Measurements from ENCODE around the gene ADAM17. TPM values are rescaled to one million over a fixed set of nuclear protein-coding genes. Genes with fewer than 3 reads are reported as not detected.

ADAM17 gene
- total and polyA plus RNA-seq, 2 of the 8 experiments (the other 6 are each of a cell fraction or from before 2014, with no cell fraction given): 6.5 to 23.5 TPM

DNA sequence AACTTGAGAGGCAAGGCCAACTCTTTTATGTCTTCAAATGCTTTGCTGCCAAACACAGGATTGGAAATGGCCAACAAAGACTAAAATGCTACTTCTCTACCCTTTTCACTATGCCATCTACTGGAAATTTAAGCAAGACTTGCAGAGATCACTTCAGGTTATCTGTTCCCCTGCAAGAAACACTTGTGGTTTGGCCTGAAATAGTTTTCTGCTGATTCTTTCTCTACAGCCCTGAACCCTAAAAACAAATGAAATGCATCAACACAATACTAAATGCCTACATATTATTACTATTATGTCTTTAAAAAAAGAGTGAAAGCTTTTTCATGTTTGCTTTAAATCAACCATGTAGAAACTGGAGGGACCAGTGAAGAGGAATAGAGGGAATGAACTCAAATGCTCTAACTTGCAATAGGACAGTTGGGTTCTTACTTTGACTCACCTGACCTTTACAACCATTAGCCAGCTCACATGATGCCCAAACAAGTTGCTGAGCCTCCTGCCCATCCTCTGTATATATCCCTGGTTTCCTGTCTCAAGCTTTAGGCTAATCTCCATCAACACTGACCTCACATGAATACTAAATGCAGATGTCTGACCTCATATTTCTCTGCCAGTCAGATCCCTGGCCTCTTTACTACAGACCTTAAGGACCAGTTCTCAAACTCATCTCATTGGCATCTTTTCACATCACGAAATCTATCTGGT is 17.5 kb upstream of the ADAM17 start:
- Histone ChIP-seq H4K5ac (ENCODE audit: insufficient read length, low read depth, low read length) (no peak overlapping the region), H3K18ac (ENCODE audit: extremely low read depth, low read length) (no peak overlapping the region), H2BK12ac (ENCODE audit: low read depth, low read length) (no peak overlapping the region), H3K14ac (ENCODE audit: insufficient read length) (no peak overlapping the region), H3K79me2 (ENCODE audit: control insufficient read depth in 1 of 2, insufficient read depth in 2 of 2, low read length in 2 of 2) (no peaks in the 10 kb centered on the region), H3K9ac (replicated peaks in 1 of 4; ENCODE audit: extremely low read depth in 1 of 4, low read depth in 3 of 4, low read length in 3 of 4) (no peak overlapping the region), H4K8ac (ENCODE audit: extremely low read depth, insufficient read depth, low read length) (no peak overlapping the region), H2BK5ac (ENCODE audit: low read depth, low read length) (no peak overlapping the region), H3K4me1 (replicated peaks in 1 of 4; ENCODE audit: control insufficient read depth in 3 of 4, insufficient read depth in 4 of 4, low read length in 3 of 4) (no peaks in the 10 kb centered on the region), H3K27me3 (replicated peaks in 1 of 4; ENCODE audit: control insufficient read depth in 3 of 4, extremely low read depth in 1 of 4, insufficient read depth in 3 of 4, low read length in 3 of 4) (no peaks in the 10 kb centered on the region), H2BK120ac (replicated peaks; ENCODE audit: low read depth, low read length) (no peak overlapping the region), H3K56ac (replicated peaks; ENCODE audit: insufficient read length, low read depth, low read length) (no peak overlapping the region), H3K9me3 (ENCODE audit: insufficient read depth in 2 of 2, low read depth in 1 of 2, low read length in 1 of 2) (no peaks in the 10 kb centered on the region), H3K23ac (ENCODE audit: insufficient read length) (no peak overlapping the region), H3K36me3 (ENCODE audit: control insufficient read depth in 2 of 4, insufficient read depth in 4 of 4, low read length in 3 of 4) (no peaks in the 10 kb centered on the region), H3K4me3 (ENCODE audit: extremely low read depth in 1 of 4, insufficient read depth in 2 of 4, low read depth in 3 of 4, low read length in 4 of 4) (no peak overlapping the region), H2BK20ac (ENCODE audit: low read length) (no peak overlapping the region), H3K4me2 (ENCODE audit: insufficient read depth in 1 of 2, low read depth in 2 of 2, low read length in 2 of 2) (no peak overlapping the region), H4K91ac (replicated peaks; ENCODE audit: insufficient read length, low read length) (no peak overlapping the region), H3K79me1 (ENCODE audit: low read depth, low read length) (no peaks in the 10 kb centered on the region), H3K27ac (ENCODE audit: low read depth, low read length) (no peak overlapping the region), H2AFZ (ENCODE audit: low read length) (no peak overlapping the region), H4K20me1 (replicated peaks in 1 of 2; ENCODE audit: control insufficient read depth in 1 of 2, insufficient read depth in 2 of 2, low read length in 2 of 2) (peaks cover 0 to 2% of the 10 kb centered on the region in 2 experiments), H2BK15ac (ENCODE audit: low read length) (no peak overlapping the region), H3K23me2 (ENCODE audit: low read depth, low read length) (no peaks in the 10 kb centered on the region), H2AK5ac (ENCODE audit: low read depth, low read length) (no peak overlapping the region), H3K4ac (replicated peaks; ENCODE audit: insufficient read length, low read depth, low read length) (no peak overlapping the region)
- ChIA-PET CTCF (ENCODE audit: partially characterized antibody) (interaction anchor here (0.9 to 1.0 kb wide), 2 partner anchors 38 to 214 kb away, joined by 3 read pairs; no protein-coding TSS in a partner anchor), POLR2A (ENCODE audit: partially characterized antibody) (no interaction called here)
- FAIRE-seq: no peak
- 69% methylated on average over 1 of the region's 1 CpG; no CpG with 5 or more reads in 1 of the 2 experiments for WGBS, 2 experiments (ENCODE audit: extremely low coverage in 1 of 2, insufficient coverage in 1 of 2, insufficient read length in 1 of 2, insufficient replicate concordance in 2 of 2, low coverage in 1 of 2, low lambda C conversion rate in 2 of 2, missing lambda C conversion rate in 1 of 2)
- no peak for DNase-seq (ENCODE audit: low read depth in 1 of 2, low spot score in 2 of 2)
- no peak for TF ChIP-seq SIN3A (conservative IDR thresholded peaks at IDR 0.05 in 1 of 2, IDR thresholded peaks at IDR 0.05 in 1 of 2; ENCODE audit: low read depth in 1 of 2, low read length in 2 of 2)
- TF ChIP-seq, protein P1, sequence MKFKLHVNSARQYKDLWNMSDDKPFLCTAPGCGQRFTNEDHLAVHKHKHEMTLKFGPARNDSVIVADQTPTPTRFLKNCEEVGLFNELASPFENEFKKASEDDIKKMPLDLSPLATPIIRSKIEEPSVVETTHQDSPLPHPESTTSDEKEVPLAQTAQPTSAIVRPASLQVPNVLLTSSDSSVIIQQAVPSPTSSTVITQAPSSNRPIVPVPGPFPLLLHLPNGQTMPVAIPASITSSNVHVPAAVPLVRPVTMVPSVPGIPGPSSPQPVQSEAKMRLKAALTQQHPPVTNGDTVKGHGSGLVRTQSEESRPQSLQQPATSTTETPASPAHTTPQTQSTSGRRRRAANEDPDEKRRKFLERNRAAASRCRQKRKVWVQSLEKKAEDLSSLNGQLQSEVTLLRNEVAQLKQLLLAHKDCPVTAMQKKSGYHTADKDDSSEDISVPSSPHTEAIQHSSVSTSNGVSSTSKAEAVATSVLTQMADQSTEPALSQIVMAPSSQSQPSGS (IDR thresholded peaks at IDR 0.05; ENCODE audit: low read length): no peak
- no peak for TF ChIP-seq MAFK (IDR thresholded peaks at IDR 0.05; ENCODE audit: low read depth, low read length)
- TF ChIP-seq SP2 (IDR thresholded peaks at IDR 0.05; ENCODE audit: low read length): no peak
- TF ChIP-seq TAF7 (optimal IDR thresholded peaks at IDR 0.05; ENCODE audit: borderline replicate concordance, low read depth, low read length): no peak
- TF ChIP-seq NRF1 (IDR thresholded peaks at IDR 0.05; ENCODE audit: low read depth, low read length): no peak
- no peak for TF ChIP-seq ASH2L (IDR thresholded peaks at IDR 0.05; ENCODE audit: low read length)
- TF ChIP-seq CBX8 (IDR thresholded peaks at IDR 0.05; ENCODE audit: borderline replicate concordance, low read depth, low read length): no peak
- no peak for TF ChIP-seq KDM1A (IDR thresholded peaks at IDR 0.05; ENCODE audit: borderline replicate concordance, low read length)
- no peak for TF ChIP-seq HDAC2 (IDR thresholded peaks at IDR 0.05; ENCODE audit: borderline replicate concordance in 1 of 2, low read depth in 2 of 2, low read length in 2 of 2)
- no peak for TF ChIP-seq SIRT6 (IDR thresholded peaks at IDR 0.05; ENCODE audit: low read length)

Measured in H1 (cell line).